Type B pancreatic cell (in vitro differentiated cells): ENCODE measurements around the gene COL23A1. TPM values are rescaled to one million over a fixed set of nuclear protein-coding genes. Genes with fewer than 3 reads are reported as not detected.

Experiments
- DNase-seq: peaks from one replicate; pipeline ENCODE4 v3.0.0; 2021; ENCODE audit warnings: mixed read lengths; ENCODE audit not compliant: unreplicated experiment; ENCODE audit errors: extremely low spot score
- H3K27ac Mint-ChIP-seq: 2 replicates; pipeline ENCODE4 v1.8.0; 2021; ENCODE audit warnings: mild to moderate bottlenecking, mixed read lengths
- H3K27me3 Mint-ChIP-seq: 2 replicates; pipeline ENCODE4 v1.8.0; 2021; ENCODE audit warnings: mixed read lengths
- H3K36me3 Mint-ChIP-seq: 2 replicates; pipeline ENCODE4 v1.8.0; 2021; ENCODE audit warnings: mixed read lengths
- H3K4me1 Mint-ChIP-seq: one replicate; pipeline ENCODE4 v1.8.0; 2021; ENCODE audit warnings: mixed read lengths; ENCODE audit not compliant: unreplicated experiment
- H3K4me3 Mint-ChIP-seq: 2 replicates; pipeline ENCODE4 v1.8.0; 2021; ENCODE audit warnings: mild to moderate bottlenecking, mixed read lengths
- H3K9me3 Mint-ChIP-seq: 2 replicates; pipeline ENCODE4 v1.8.0; 2021; ENCODE audit warnings: mixed read lengths
- CTCF ChIP-seq: fragments of 200-600 bp; sonication (generic); conservative IDR thresholded peaks from 2 replicates; pipeline ENCODE4 v1.5.0; 2021; ENCODE audit warnings: antibody characterized with exemption, mild to moderate bottlenecking
- total RNA-seq: library from RNA; stranded (reverse); gene quantifications from 2 replicates; pipeline ENCODE4 v1.2.1, GENCODE V29; 2021; ENCODE audit warnings: low replicate concordance

The COL23A1 gene
- total RNA-seq, 1 donor from 2014 or later, result 15.5 TPM

GRCh38 chr5:178569485-178569884 is 20.7 kb downstream of the COL23A1 start:
- Mint-ChIP-seq H3K4me1 (peaks cover 16% of the 10 kb centered on the region), H3K27ac (no peak overlapping the region), H3K4me3 (no peak overlapping the region), H3K27me3 (peaks cover 43% of the 10 kb centered on the region), H3K36me3 (peaks cover 8% of the 10 kb centered on the region), H3K9me3 (peaks cover 10% of the 10 kb centered on the region)
- no peak for DNase-seq
- TF ChIP-seq CTCF, result no peak

- TF ChIP-seq CTCF, result no peak
- Mint-ChIP-seq H3K4me1 (peaks cover 37% of the 10 kb centered on the region), H3K36me3 (peaks cover 3% of the 10 kb centered on the region), H3K27me3 (peaks cover 38% of the 10 kb centered on the region), H3K27ac (no peak overlapping the region), H3K9me3 (no peaks in the 10 kb centered on the region), H3K4me3 (no peak overlapping the region)
- no peak for DNase-seq
Observed at GRCh38 chr5:178564811-178565550, 25.2 kb downstream of the COL23A1 start.

GRCh38 chr5:178564397-178564796 is 25.8 kb downstream of the COL23A1 start:
- peaks cover 39% of the 10 kb centered on the region for H3K27me3 Mint-ChIP-seq
- no peak for TF ChIP-seq CTCF
- no peak overlapping the region for H3K27ac Mint-ChIP-seq

GRCh38 chr5:178563621-178564020 is 26.6 kb downstream of the COL23A1 start:
- no peak overlapping the region for H3K4me3 Mint-ChIP-seq
- no peak overlapping the region for H3K27ac Mint-ChIP-seq
- no peak for DNase-seq
- no peaks in the 10 kb centered on the region for H3K9me3 Mint-ChIP-seq
- peaks cover 3% of the 10 kb centered on the region for H3K36me3 Mint-ChIP-seq
- H3K4me1 Mint-ChIP-seq, result peaks cover 38% of the 10 kb centered on the region
- no peak for TF ChIP-seq CTCF
- H3K27me3 Mint-ChIP-seq, result peaks cover 40% of the 10 kb centered on the region

More at GRCh38 chr5:178564397-178564796, 25.8 kb downstream of the COL23A1 start:
- H3K36me3 Mint-ChIP-seq, result peaks cover 3% of the 10 kb centered on the region
- H3K4me3 Mint-ChIP-seq, result no peak overlapping the region
- H3K4me1 Mint-ChIP-seq, result peaks cover 38% of the 10 kb centered on the region
- DNase-seq, result no peak
- no peaks in the 10 kb centered on the region for H3K9me3 Mint-ChIP-seq

- peaks cover 3% of the 10 kb centered on the region for H3K36me3 Mint-ChIP-seq
- peaks cover 32% of the 10 kb centered on the region for H3K4me1 Mint-ChIP-seq
- no peaks in the 10 kb centered on the region for H3K9me3 Mint-ChIP-seq
- no peak overlapping the region for H3K27ac Mint-ChIP-seq
- DNase-seq, result no peak
- no peak for TF ChIP-seq CTCF
- H3K4me3 Mint-ChIP-seq, result no peak overlapping the region
- peaks cover 34% of the 10 kb centered on the region for H3K27me3 Mint-ChIP-seq
Observed at GRCh38 chr5:178561746-178562264, 28.4 kb downstream of the COL23A1 start.
